Smooth muscle cell (in vitro differentiated cells): Measurements from ENCODE around the gene HOTAIR. TPM values are rescaled to one million over a fixed set of nuclear protein-coding genes. Genes with fewer than 3 reads are reported as not detected.

Experiments
- DNase-seq: peaks from one replicate; lab custom pipeline; 2025; ENCODE audit not compliant: unreplicated experiment; lab: John Stamatoyannopoulos, UW
- H2AFZ ChIP-seq: fragments of 200-600 bp; sonication (generic); 2 replicates; pipeline ENCODE4 v1.6.0; 2016; ENCODE audit warnings: antibody characterized with exemption, low read depth, mild to moderate bottlenecking
- H3F3A ChIP-seq: fragments of 200-600 bp; sonication (generic); 2 replicates; pipeline ENCODE4 v1.6.0; 2017; ENCODE audit warnings: antibody characterized with exemption, low read depth
- H3K27ac ChIP-seq: fragments of 200-600 bp; sonication (generic); 2 replicates; pipeline ENCODE4 v1.5.1; 2016; ENCODE audit warnings: low read depth, mild to moderate bottlenecking
- H3K27me3 ChIP-seq: fragments of 200-600 bp; sonication (generic); 2 replicates; pipeline ENCODE4 v1.6.1; 2016; ENCODE audit warnings: low read depth, mild to moderate bottlenecking
- H3K36me3 ChIP-seq: fragments of 200-600 bp; sonication (generic); 2 replicates; pipeline ENCODE4 v1.5.1; 2016; ENCODE audit warnings: low read depth
- H3K4me1 ChIP-seq: fragments of 200-600 bp; sonication (generic); 2 replicates; pipeline ENCODE4 v1.5.1; 2016; ENCODE audit warnings: low read depth
- H3K4me2 ChIP-seq: fragments of 200-600 bp; sonication (generic); 2 replicates; pipeline ENCODE4 v1.6.0; 2016; ENCODE audit warnings: mild to moderate bottlenecking
- H3K4me3 ChIP-seq: fragments of 200-600 bp; sonication (generic); 2 replicates; pipeline ENCODE4 v1.5.1; 2016; ENCODE audit warnings: mild to moderate bottlenecking
- H3K79me2 ChIP-seq: fragments of 200-600 bp; sonication (generic); 2 replicates; pipeline ENCODE4 v1.6.0; 2016; ENCODE audit warnings: low read depth, mild to moderate bottlenecking
- H3K9ac ChIP-seq: fragments of 200-600 bp; sonication (generic); 2 replicates; pipeline ENCODE4 v1.6.0; 2016; ENCODE audit warnings: low read depth
- H3K9me3 ChIP-seq: fragments of 200-600 bp; sonication (generic); replicated peaks from 2 replicates; pipeline ENCODE4 v1.5.1; 2016; ENCODE audit warnings: low read depth
- H4K20me1 ChIP-seq: fragments of 200-600 bp; sonication (generic); 2 replicates; pipeline ENCODE4 v1.6.0; 2016; ENCODE audit warnings: low read depth
- CTCF ChIP-seq: fragments of 200-600 bp; sonication (generic); IDR thresholded peaks from 2 replicates; pipeline ENCODE4 v1.5.1; 2017; ENCODE audit warnings: borderline replicate concordance, mild to moderate bottlenecking, antibody characterized with exemption; ENCODE audit not compliant: insufficient read depth, poor library complexity, severe bottlenecking
- WGBS: methylation state at CpG from one replicate; pipeline ENCODE4 v1.1.7; 2016; ENCODE audit warnings: low lambda C conversion rate; 5-methylcytosine and 5-hydroxymethylcytosine counted together
- polyA plus RNA-seq: library from polyadenylated mRNA; unstranded; fragments of >200 nt; fragmentation: Nextera tagmentation; extraction: Ambion mirVana; gene quantifications from 2 replicates; pipeline ENCODE4 v1.2.1, GENCODE V29; 2016
- total RNA-seq: library from RNA; depleted of rRNA; stranded (reverse); fragments of >200 nt; gene quantifications from 2 replicates; pipeline ENCODE4 v1.2.3, GENCODE V29; 2014

The HOTAIR gene
- total and polyA plus RNA-seq, 2 experiments from 2014 or later = 0.43 TPM; not detected in 1

- no peaks in the 10 kb centered on the region for H3K79me2 ChIP-seq
- no peaks in the 10 kb centered on the region for H3K36me3 ChIP-seq
- H4K20me1 ChIP-seq = no peaks in the 10 kb centered on the region
- H3K4me2 ChIP-seq = peak overlapping the region; percentile 77
- H3K9ac ChIP-seq = no peak overlapping the region
- no peak for TF ChIP-seq CTCF
- H3K4me1 ChIP-seq = peaks cover 3% of the 10 kb centered on the region
- H3F3A ChIP-seq = no peaks in the 10 kb centered on the region
- no peaks in the 10 kb centered on the region for H3K9me3 ChIP-seq
- WGBS = 9% methylated on average over 27 of the region's 51 CpGs
- H3K27ac ChIP-seq = no peak overlapping the region
- no peak overlapping the region for H2AFZ ChIP-seq
- H3K27me3 ChIP-seq = peaks cover 98% of the 10 kb centered on the region
- H3K4me3 ChIP-seq = peak overlapping the region; percentile 49
- DNase-seq = no peak
Observed at GRCh38 chr12:54009171-54010052, 34.7 kb upstream of the HOTAIR start.

GRCh38 chr12:54008260-54008552, 33.5 kb upstream of the HOTAIR start:
- H3K9ac ChIP-seq = no peak overlapping the region
- no peak for DNase-seq
- H3K36me3 ChIP-seq = no peaks in the 10 kb centered on the region
- no peaks in the 10 kb centered on the region for H3F3A ChIP-seq
- no peak overlapping the region for H3K4me3 ChIP-seq
- H3K4me2 ChIP-seq = peak overlapping the region; percentile 22
- no peaks in the 10 kb centered on the region for H3K9me3 ChIP-seq
- H3K4me1 ChIP-seq = no peaks in the 10 kb centered on the region
- WGBS = 51% methylated on average over 2 of the region's 2 CpGs
- TF ChIP-seq CTCF = no peak
- H3K27me3 ChIP-seq = peaks cover 98% of the 10 kb centered on the region
- H3K27ac ChIP-seq = no peak overlapping the region
- H3K79me2 ChIP-seq = no peaks in the 10 kb centered on the region
- H4K20me1 ChIP-seq = no peaks in the 10 kb centered on the region
- no peak overlapping the region for H2AFZ ChIP-seq

DNA sequence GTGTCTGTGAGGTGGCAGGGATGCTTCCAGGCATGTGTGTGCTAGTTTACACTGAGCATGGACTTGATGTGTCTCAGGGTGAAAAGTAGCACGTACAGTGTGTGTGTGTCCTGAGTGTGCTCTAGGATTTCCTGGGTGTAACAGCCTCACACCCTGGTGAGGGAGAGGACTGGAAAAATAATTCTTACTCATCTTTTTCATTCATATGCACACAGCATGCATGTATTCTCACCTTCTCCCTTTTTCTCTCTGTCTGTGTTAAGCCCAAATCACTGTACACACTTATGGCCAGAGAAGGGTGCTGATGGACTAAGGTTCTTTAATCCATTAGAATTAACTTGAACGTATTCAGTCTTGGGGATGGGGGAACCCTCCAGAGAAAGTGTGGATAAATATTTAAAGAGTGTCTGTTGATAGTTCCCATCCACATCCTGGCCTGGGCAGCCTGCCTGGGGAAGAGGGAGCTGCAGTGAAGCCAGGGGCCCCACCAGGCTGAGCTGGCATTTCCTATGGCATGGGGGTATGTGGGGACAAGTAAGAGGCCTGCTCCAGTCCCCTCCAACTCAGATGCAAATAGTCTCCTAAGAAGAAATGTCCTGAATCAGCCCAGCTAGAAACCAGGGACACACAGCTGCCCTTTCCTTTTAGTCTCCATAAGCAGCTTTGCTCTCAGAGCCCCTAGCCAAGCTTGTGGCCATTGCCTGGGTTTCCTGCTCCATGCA, 32.9 kb upstream of the HOTAIR start:
- H3K4me2 ChIP-seq = no peak overlapping the region
- 42% methylated on average over 2 of the region's 2 CpGs for WGBS
- TF ChIP-seq CTCF = no peak

More for the DNA sequence above, 32.9 kb upstream of the HOTAIR start:
- Histone ChIP-seq H3K36me3 (no peaks in the 10 kb centered on the region), H3K9me3 (no peaks in the 10 kb centered on the region), H3K27me3 (peaks cover 98% of the 10 kb centered on the region), H2AFZ (no peak overlapping the region), H3K9ac (no peak overlapping the region), H3K79me2 (no peaks in the 10 kb centered on the region), H3F3A (no peaks in the 10 kb centered on the region), H3K4me3 (no peak overlapping the region), H3K27ac (no peak overlapping the region), H4K20me1 (no peaks in the 10 kb centered on the region), H3K4me1 (no peaks in the 10 kb centered on the region)
- no peak for DNase-seq
